RWPE2 (cell line): Measurements from ENCODE around the gene BIK.

Source experiments
- ATAC-seq: fragments of 200-7000 bp; cut with Tn5 transposase; 3 replicates; pipeline ENCODE4 v1.9.1; 2021; ENCODE audit warnings: low read depth
- DNase-seq: peaks from one replicate; pipeline ENCODE4 v3.0.0-alpha.2; 2020; ENCODE audit warnings: low spot score
- H3K27ac ChIP-seq: fragments of 450-650 bp; 2 replicates; pipeline ENCODE4 v1.5.1; 2017; ENCODE audit warnings: mild to moderate bottlenecking; ENCODE audit not compliant: poor library complexity, severe bottlenecking
- H3K27me3 ChIP-seq: fragments of 250-450 bp; sonication (Bioruptor Pico); 2 replicates; pipeline ENCODE4 v1.5.1; 2021; ENCODE audit warnings: mild to moderate bottlenecking, moderate library complexity; ENCODE audit not compliant: insufficient read depth, poor library complexity, severe bottlenecking
- H3K36me3 ChIP-seq: fragments of 250-450 bp; sonication (Bioruptor Pico); 2 replicates; pipeline ENCODE4 v1.5.1; 2020; ENCODE audit warnings: low read depth, mild to moderate bottlenecking, moderate library complexity
- H3K4me1 ChIP-seq: fragments of 250-450 bp; sonication (Bioruptor Pico); 2 replicates; pipeline ENCODE4 v1.5.1; 2021; ENCODE audit warnings: mild to moderate bottlenecking, moderate library complexity; ENCODE audit not compliant: insufficient read depth, poor library complexity, severe bottlenecking
- H3K4me3 ChIP-seq: fragments of 250-450 bp; sonication (Bioruptor Pico); 2 replicates; pipeline ENCODE4 v1.5.1; 2021; ENCODE audit warnings: mild to moderate bottlenecking, moderate library complexity; ENCODE audit not compliant: severe bottlenecking
- H3K9me3 ChIP-seq: fragments of 250-450 bp; sonication (Bioruptor Pico); 2 replicates; pipeline ENCODE4 v1.5.1; 2021; ENCODE audit warnings: mild to moderate bottlenecking, moderate library complexity; ENCODE audit not compliant: severe bottlenecking
- TF ChIP-seq, protein P1 (sequence below): fragments of 450-650 bp; IDR thresholded peaks from one replicate; pipeline ENCODE4 v1.5.1; 2017; ENCODE audit warnings: mild to moderate bottlenecking, moderate library complexity; ENCODE audit not compliant: poor library complexity, severe bottlenecking

The BIK gene

DNA sequence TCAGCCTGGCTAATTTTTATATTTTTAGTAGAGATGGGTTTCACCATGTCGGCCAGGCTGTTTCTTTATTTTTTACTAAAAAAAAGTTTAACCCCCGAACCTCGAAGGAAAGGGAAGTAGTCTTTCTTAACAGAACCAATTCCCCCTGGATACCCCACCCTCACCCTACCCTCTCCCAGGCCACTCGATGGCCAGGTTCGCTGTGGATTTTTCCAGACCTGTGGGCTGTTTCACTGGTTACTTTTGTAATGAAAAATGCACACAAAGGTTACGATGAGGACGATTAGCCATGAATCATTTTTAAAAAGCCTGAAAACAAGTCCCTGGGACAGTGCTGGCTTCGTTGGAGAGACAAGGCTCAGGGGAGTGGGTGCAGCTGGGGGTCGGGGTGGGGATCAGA is 43.3 kb downstream of the BIK start:
- no peak for DNase-seq
- H3K27ac ChIP-seq, result no peak overlapping the region
- ATAC-seq, result no peak
- H3K4me3 ChIP-seq, result no peak overlapping the region
- H3K4me1 ChIP-seq, result peaks cover 6% of the 10 kb centered on the region
- no peaks in the 10 kb centered on the region for H3K27me3 ChIP-seq
- TF ChIP-seq, protein P1, sequence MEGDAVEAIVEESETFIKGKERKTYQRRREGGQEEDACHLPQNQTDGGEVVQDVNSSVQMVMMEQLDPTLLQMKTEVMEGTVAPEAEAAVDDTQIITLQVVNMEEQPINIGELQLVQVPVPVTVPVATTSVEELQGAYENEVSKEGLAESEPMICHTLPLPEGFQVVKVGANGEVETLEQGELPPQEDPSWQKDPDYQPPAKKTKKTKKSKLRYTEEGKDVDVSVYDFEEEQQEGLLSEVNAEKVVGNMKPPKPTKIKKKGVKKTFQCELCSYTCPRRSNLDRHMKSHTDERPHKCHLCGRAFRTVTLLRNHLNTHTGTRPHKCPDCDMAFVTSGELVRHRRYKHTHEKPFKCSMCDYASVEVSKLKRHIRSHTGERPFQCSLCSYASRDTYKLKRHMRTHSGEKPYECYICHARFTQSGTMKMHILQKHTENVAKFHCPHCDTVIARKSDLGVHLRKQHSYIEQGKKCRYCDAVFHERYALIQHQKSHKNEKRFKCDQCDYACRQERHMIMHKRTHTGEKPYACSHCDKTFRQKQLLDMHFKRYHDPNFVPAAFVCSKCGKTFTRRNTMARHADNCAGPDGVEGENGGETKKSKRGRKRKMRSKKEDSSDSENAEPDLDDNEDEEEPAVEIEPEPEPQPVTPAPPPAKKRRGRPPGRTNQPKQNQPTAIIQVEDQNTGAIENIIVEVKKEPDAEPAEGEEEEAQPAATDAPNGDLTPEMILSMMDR, result no peak
- H3K9me3 ChIP-seq, result no peaks in the 10 kb centered on the region
- H3K36me3 ChIP-seq, result peaks cover 11% of the 10 kb centered on the region; the same call in 1 of the 2 replicates

DNA sequence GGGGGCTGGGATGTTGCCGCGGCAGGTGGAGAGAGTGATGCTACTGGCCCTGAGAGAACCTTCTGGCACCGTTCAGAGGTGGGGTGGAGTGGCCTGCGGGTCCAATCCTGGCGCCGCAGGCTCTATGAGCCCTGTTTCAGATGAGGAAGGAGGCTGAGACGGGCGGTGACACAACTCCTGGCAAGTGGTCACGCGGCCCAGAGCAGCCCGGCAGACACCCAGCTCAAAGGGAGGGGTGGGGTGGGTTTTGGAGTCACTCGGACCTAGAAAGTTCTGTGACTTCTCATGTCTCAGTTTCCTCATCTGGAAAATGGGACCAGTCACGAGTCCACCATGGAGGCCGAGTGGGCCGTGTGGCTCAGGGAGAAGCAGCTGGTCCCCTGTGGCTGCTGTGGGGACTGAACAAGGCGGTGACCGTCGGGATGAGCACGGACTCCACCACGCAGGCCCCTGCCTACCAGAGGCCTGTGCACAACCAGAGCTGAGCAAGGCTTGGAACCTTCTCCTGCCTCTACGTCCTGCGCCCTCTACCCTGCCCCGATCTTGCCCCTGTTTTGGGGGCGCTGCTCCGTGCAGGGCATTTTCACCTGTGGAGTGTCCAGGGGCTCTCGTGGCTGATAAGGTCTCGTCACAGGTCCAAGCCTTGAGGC is 44.5 kb downstream of the BIK start:
- no peaks in the 10 kb centered on the region for H3K9me3 ChIP-seq
- H3K4me1 ChIP-seq, result peaks cover 6% of the 10 kb centered on the region
- no peak for DNase-seq
- TF ChIP-seq, protein P1, result no peak
- no peak overlapping the region for H3K4me3 ChIP-seq
- peaks cover 20% of the 10 kb centered on the region for H3K36me3 ChIP-seq
- ATAC-seq, result no peak
- no peak overlapping the region for H3K27ac ChIP-seq
- H3K27me3 ChIP-seq, result no peaks in the 10 kb centered on the region

DNA sequence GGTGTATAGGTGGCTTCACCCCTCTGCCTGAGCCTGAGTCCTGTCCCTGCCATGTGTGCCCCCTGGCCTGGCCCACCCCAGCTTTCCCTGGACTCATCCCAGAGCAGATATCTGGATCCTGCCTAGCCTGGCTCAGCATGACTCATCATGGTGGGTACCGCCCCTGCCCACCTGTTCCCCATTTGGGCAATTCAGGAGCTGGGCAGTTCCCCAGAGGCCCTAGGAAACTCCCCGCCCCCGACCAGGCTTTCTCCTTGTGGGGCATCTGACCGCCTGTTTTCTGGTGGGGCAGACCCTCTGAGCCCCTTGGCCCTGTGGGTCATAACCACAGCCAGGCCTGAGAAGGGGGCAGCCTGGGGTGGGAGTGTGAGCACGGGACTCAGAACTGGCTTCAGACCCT is 45.2 kb downstream of the BIK start:
- H3K4me3 ChIP-seq, result no peak overlapping the region
- no peak overlapping the region for H3K27ac ChIP-seq

DNA sequence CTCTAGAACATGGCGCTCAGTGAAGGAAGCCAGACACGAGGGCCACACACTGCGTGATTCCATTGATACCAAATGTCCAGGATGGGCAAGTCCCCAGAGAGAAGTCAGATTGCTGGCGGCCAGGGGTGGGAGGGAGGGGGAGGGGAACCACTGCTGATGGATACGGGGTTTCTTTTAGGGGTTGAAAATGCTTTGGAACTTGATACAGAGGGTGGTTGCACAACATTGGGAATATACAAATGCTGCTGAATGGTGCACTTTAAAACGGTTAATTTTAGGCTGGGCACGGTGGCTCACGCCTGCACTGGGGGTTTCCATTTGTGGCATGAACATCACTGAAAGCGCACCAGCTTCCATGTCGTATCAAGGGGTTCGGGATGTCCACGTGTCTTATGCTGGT is 45.9 kb downstream of the BIK start:
- Histone ChIP-seq H3K4me1 (peaks cover 6% of the 10 kb centered on the region), H3K27me3 (no peaks in the 10 kb centered on the region), H3K4me3 (no peak overlapping the region), H3K27ac (no peak overlapping the region), H3K36me3 (peaks cover 29% of the 10 kb centered on the region), H3K9me3 (no peaks in the 10 kb centered on the region)
- ATAC-seq (no peak), DNase-seq (no peak)
- TF ChIP-seq, protein P1, result no peak

More for the DNA sequence above, 45.2 kb downstream of the BIK start:
- ATAC-seq, result no peak
- H3K27me3 ChIP-seq, result no peaks in the 10 kb centered on the region
- H3K9me3 ChIP-seq, result no peaks in the 10 kb centered on the region
- peaks cover 25% of the 10 kb centered on the region for H3K36me3 ChIP-seq
- peaks cover 6% of the 10 kb centered on the region for H3K4me1 ChIP-seq
- DNase-seq, result peak; percentile 69
- TF ChIP-seq, protein P1, result no peak

DNA sequence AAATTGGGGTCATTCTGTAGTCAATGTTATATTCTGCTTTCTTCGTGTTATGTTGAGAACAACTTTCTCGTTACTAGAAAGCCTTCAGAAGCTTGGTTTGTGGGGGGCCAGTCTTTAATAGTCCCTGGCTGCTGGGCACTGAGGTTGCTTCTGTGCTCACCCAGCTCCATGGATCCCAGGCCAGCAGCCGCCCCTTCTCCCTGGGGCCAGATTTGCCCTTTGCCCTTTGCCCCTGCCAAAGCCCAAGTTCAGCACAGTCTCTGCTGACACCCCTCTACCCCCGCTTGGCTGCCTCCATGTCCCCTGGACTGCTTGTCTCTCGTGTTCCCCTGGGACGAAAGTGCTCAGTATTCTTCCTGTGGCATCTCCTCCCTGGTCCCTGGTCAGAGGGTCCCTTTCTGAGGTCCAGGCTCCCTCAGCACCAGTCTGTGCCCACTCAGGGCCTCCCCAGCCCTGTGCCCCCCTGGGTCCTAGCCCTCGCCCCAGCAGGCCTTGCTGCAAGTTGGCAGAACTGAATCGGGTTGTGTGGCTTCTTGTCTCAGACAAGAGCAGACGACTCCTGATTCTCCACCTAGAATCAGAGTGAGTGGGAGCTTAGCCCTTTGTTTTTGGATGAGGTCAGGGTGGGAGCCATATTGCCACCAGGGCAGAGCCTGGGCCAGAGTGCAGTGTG is 47.5 kb downstream of the BIK start:
- no peaks in the 10 kb centered on the region for H3K27me3 ChIP-seq
- no peak overlapping the region for H3K4me3 ChIP-seq
- peaks cover 40% of the 10 kb centered on the region for H3K36me3 ChIP-seq
- no peaks in the 10 kb centered on the region for H3K9me3 ChIP-seq
- TF ChIP-seq, protein P1, result no peak
- H3K27ac ChIP-seq, result no peak overlapping the region
- no peak for DNase-seq
- no peak for ATAC-seq
- H3K4me1 ChIP-seq, result peaks cover 6% of the 10 kb centered on the region
